MCF 10A (cell line): Measurements from ENCODE around the gene ACP5. TPM values are rescaled to one million over a fixed set of nuclear protein-coding genes. Genes with fewer than 3 reads are reported as not detected.
"Not testable (repeated sequence)": the region's sequence is repeated elsewhere in the genome, so short reads cannot be mapped to it uniquely, and the experiment has no call there.

ENCODE experiments used
- BruUV-seq: library from RNA; stranded (reverse); fragments of 400-500 nt; replicated peaks from 2 replicates; lab custom pipeline; 2021; lab: Mats Ljungman, UMichigan
- CTCF ChIA-PET: fragments of 300-600 bp; sonication (Branson Sonifier 250); formaldehyde crosslinking; extraction: SDS; loops from one replicate; lab custom pipeline; 2021; ENCODE audit warnings: antibody characterized with exemption, inconsistent platforms; lab: Yijun Ruan, JAX
- POLR2A ChIA-PET: fragments of 300-600, 350-650 bp; sonication (Branson Sonifier 250); formaldehyde crosslinking; extraction: SDS; loops from one replicate; lab custom pipeline; 2020; ENCODE audit warnings: antibody characterized with exemption, inconsistent platforms; lab: Yijun Ruan, JAX
- DNase-seq: peaks from one replicate; pipeline ENCODE4 v3.0.0-alpha.2; 2018; ENCODE audit not compliant: unreplicated experiment
- H3K27ac Mint-ChIP-seq: one replicate; pipeline ENCODE4 v1.8.0; 2022; ENCODE audit warnings: mild to moderate bottlenecking, low read depth, mixed read lengths; ENCODE audit not compliant: unreplicated experiment
- H3K27me3 Mint-ChIP-seq: one replicate; pipeline ENCODE4 v1.8.0; 2022; ENCODE audit warnings: mixed read lengths; ENCODE audit not compliant: insufficient read depth, unreplicated experiment
- H3K36me3 Mint-ChIP-seq: one replicate; pipeline ENCODE4 v1.8.0; 2022; ENCODE audit warnings: mild to moderate bottlenecking, moderate library complexity, mixed read lengths; ENCODE audit not compliant: insufficient read depth, unreplicated experiment
- H3K4me1 Mint-ChIP-seq: one replicate; pipeline ENCODE4 v1.8.0; 2022; ENCODE audit warnings: mixed read lengths; ENCODE audit not compliant: insufficient read depth, unreplicated experiment
- H3K4me3 Mint-ChIP-seq: one replicate; pipeline ENCODE4 v1.8.0; 2022; ENCODE audit warnings: mild to moderate bottlenecking, moderate library complexity, mixed read lengths; ENCODE audit not compliant: unreplicated experiment
- H3K9me3 Mint-ChIP-seq: one replicate; pipeline ENCODE4 v1.8.0; 2022; ENCODE audit warnings: mixed read lengths; ENCODE audit not compliant: unreplicated experiment
- CTCF ChIP-seq: fragments of 200-600 bp; IDR thresholded peaks from one replicate; pipeline ENCODE4 v1.8.0; 2022; ENCODE audit warnings: antibody characterized with exemption, mild to moderate bottlenecking; ENCODE audit not compliant: unreplicated experiment
- intact Hi-C: fragments of 100-400 bp; cut with micrococcal nuclease; formaldehyde crosslinking; loops from 2 replicates; pipeline ENCODE4 v1.14.1; 2022
- total RNA-seq: library from RNA; stranded (reverse); gene quantifications from 2 replicates; pipeline ENCODE4 v1.2.3, GENCODE V29; 2022

The ACP5 gene
- total RNA-seq, 1 experiment from 2014 or later = not detected

- peaks cover 6% of the 10 kb centered on the region for H3K4me1 Mint-ChIP-seq
- DNase-seq = no peak
- no peaks in the 10 kb centered on the region for H3K27me3 Mint-ChIP-seq
- no peak overlapping the region for H3K4me3 Mint-ChIP-seq
- no peak overlapping the region for H3K27ac Mint-ChIP-seq
- no TSS peak for BruUV-seq
- intact Hi-C loops = loop anchor here (10.0 kb wide), 1 partner anchor 45 kb away; the partner anchor contains the start of gene CNN1
- TF ChIP-seq CTCF = no peak
- ChIA-PET CTCF (interaction anchor here (0.7 kb wide), 1 partner anchor 62 kb away, joined by 3 read pairs; no protein-coding TSS in a partner anchor), POLR2A (interaction anchor here (1.2 kb wide), 1 partner anchor 21 kb away, joined by 3 read pairs; the partner anchor contains the start of gene ELOF1)
- H3K36me3 Mint-ChIP-seq = no peaks in the 10 kb centered on the region
- no peaks in the 10 kb centered on the region for H3K9me3 Mint-ChIP-seq
These were observed 2.7 kb upstream of the ACP5 start for GRCh38 chr19:11580116-11580515.

GRCh38 chr19:11578258-11579142 is 1.1 kb upstream of the ACP5 start:
- Mint-ChIP-seq H3K36me3 (no peaks in the 10 kb centered on the region), H3K4me3 (no peak overlapping the region), H3K27me3 (no peaks in the 10 kb centered on the region), H3K4me1 (peaks cover 6% of the 10 kb centered on the region), H3K27ac (no peak overlapping the region), H3K9me3 (no peaks in the 10 kb centered on the region)
- no peak for DNase-seq
- no peak for TF ChIP-seq CTCF
- intact Hi-C loops = no loop called here
- POLR2A ChIA-PET = interaction anchor here (1.3 kb wide), 1 partner anchor 20 kb away, joined by 6 read pairs; the partner anchor contains the start of gene ELOF1
- BruUV-seq = no TSS peak
- CTCF ChIA-PET = interaction anchor here (0.5 to 1.2 kb wide), 4 partner anchors 10 to 19 kb away, joined by 3 read pairs; no protein-coding TSS in a partner anchor

- H3K9me3 Mint-ChIP-seq = no peaks in the 10 kb centered on the region
- no peak overlapping the region for H3K27ac Mint-ChIP-seq
- H3K36me3 Mint-ChIP-seq = no peaks in the 10 kb centered on the region
- H3K27me3 Mint-ChIP-seq = no peaks in the 10 kb centered on the region
- H3K4me1 Mint-ChIP-seq = peaks cover 4% of the 10 kb centered on the region
- BruUV-seq = no TSS peak
- no peak for TF ChIP-seq CTCF
- no peak overlapping the region for H3K4me3 Mint-ChIP-seq
- intact Hi-C loops = no loop called here
- POLR2A ChIA-PET = no interaction called here
- DNase-seq = no peak
- CTCF ChIA-PET = interaction anchor here (0.6 to 1.5 kb wide), 4 partner anchors 12 to 447 kb away, joined by 3 to 6 read pairs (median 3); partner anchors contain the start of gene ECSIT
These were observed 1.2 kb downstream of the ACP5 start for GRCh38 chr19:11576227-11576626.

GRCh38 chr19:11574689-11575088 is 2.8 kb downstream of the ACP5 start:
- no TSS peak for BruUV-seq
- intact Hi-C loops = no loop called here
- CTCF ChIA-PET = interaction anchor here (0.6 kb wide), 1 partner anchor 288 kb away, joined by 3 read pairs; no protein-coding TSS in a partner anchor
- Mint-ChIP-seq H3K4me3 (no peak overlapping the region), H3K27me3 (no peaks in the 10 kb centered on the region), H3K36me3 (no peaks in the 10 kb centered on the region), H3K4me1 (no peaks in the 10 kb centered on the region), H3K27ac (no peak overlapping the region), H3K9me3 (no peaks in the 10 kb centered on the region)
- no peak for TF ChIP-seq CTCF
- DNase-seq = no peak
- POLR2A ChIA-PET = no interaction called here

- H3K4me1 Mint-ChIP-seq, H3K27ac Mint-ChIP-seq, DNase-seq, intact Hi-C loops, H3K36me3 Mint-ChIP-seq, H3K27me3 Mint-ChIP-seq, BruUV-seq, H3K4me3 Mint-ChIP-seq, H3K9me3 Mint-ChIP-seq: not testable (repeated sequence)
- CTCF ChIA-PET = interaction anchor here (0.6 kb wide), 1 partner anchor 16 kb away, joined by 3 read pairs; no protein-coding TSS in a partner anchor
- POLR2A ChIA-PET = interaction anchor here (1.2 kb wide), 1 partner anchor 15 kb away, joined by 3 read pairs; the partner anchor contains the start of gene ELOF1
These were observed 3.7 kb downstream of the ACP5 start for GRCh38 chr19:11573763-11574162.
